HG02973 (cell line): ENCODE data around the gene OR10G4.
"Not testable (repeated sequence)": the region's sequence is repeated elsewhere in the genome, so short reads cannot be mapped to it uniquely, and the experiment has no call there.

ENCODE experiments used
- ATAC-seq: cut with Tn5 transposase; IDR thresholded peaks from one replicate; pipeline ENCODE4 v1.9.1; 2021; ENCODE audit warnings: moderate library complexity; ENCODE audit not compliant: unreplicated experiment

Gene OR10G4, protein sequence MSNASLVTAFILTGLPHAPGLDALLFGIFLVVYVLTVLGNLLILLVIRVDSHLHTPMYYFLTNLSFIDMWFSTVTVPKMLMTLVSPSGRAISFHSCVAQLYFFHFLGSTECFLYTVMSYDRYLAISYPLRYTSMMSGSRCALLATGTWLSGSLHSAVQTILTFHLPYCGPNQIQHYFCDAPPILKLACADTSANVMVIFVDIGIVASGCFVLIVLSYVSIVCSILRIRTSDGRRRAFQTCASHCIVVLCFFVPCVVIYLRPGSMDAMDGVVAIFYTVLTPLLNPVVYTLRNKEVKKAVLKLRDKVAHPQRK

DNA sequence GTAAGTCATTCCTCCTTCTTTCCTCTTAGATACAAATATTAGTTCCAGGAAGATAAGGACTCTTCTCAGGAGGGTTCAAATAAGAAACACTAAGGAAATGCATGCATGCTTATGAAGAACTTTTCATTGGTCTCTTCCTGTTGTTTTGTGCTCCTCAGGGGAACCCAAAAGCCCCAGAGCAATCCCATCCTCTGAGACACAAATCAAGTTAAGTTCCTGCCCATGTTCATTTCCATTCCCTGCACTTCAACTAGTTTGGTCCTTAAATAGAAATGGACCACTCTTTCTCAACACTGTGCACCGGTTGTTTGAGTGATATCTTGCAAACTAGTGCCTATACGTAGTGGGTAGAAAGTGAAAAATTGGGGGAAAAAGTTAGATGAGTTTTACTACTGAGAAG lies at the start of gene OR10G4:
TSS of gene OR10G4 (plus strand) at position 301 of the 400 bp plus-strand sequence. CDS start 2,578 bp downstream, outside the sequence.
- ATAC-seq: no peak

DNA sequence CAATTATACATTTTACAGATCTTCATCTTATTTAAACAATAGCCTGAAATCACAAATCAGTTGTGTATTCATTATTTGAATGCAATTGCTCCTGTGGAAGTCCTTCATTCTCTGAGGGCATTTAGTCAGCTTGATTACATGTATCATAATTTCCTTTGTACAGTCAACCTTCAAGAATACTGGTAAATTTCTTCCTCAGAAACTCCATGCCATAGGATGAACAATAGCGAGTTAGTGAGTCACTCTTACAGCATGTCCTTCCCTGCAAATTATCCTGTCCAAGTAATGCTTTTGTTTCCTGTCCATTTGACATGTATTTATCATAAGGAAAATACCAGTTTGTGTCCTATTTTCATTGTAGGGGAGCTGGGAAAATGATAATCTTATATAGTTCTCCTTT lies 39.0 kb upstream of the OR10G4 start:
- no peak for ATAC-seq

DNA sequence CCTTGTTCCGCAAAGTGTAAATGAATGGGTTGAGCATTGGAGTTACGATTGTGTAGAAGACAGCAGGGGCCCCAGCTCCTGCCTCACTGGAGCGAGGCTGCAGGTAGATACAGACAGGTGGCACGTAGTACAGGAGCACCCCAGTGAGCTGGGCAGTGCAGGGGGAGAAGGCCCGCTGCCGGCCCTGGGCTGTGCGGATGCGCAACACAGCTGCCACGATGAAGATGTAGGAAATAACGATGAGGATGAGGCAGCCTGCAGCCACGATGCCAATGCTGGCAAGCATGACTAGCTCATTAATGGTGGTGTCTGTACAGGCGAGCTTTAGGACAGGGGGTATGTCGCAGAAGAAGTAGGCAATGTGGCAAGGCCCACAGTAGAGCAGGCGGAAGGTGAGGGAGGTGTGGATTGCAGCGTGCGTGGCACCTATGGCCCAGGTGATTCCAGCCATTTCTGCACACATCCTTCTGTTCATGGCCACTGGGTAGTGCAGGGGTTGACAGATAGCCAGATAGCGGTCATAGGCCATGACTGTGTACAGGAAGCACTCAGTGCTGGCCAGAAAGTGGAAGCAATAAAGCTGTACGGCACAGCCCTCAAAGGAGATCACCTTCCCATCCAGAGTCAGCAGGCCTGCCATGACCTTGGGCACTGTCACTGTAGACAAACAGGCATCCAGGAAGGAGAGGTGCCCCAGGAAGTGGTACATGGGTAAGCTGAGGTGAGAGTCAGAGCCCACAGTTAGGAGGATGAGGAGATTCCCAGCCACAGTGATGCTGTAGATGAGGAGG lies 35.8 kb upstream of the OR10G4 start:
- ATAC-seq: no peak

DNA sequence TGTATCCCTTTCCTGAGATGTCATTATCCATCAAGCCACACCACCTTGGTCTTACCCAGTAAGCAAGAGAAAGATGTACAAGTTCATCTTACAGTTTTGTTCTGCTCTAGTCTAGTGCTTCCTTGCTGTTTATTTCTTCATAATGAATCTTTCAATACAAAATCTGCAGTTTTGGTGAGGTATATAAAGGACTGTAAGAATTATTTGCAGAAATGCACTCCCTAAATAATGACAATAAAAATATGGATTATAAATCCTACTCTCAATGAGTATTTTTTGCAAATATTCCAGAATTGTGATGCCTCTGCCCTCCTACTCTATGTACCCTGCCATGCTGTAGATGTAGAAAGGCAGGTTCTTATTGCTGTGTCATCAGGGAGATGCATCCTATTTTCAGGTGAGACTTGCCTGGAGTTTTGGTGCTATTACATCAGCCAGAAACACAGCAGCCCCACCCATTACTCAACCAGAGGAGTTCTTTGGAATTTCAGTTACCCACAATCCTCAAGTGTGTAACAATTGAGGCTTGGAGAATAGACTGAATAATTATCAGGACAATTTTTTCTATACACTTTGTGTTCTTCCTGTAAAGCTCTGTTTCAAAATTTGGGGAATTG lies 35.0 kb upstream of the OR10G4 start, which contains the start of gene OR10S1:
TSS of gene OR10S1 (minus strand) at position 51 of the 617 bp plus-strand sequence. CDS start 117 bp downstream, outside the sequence.
- no peak for ATAC-seq

DNA sequence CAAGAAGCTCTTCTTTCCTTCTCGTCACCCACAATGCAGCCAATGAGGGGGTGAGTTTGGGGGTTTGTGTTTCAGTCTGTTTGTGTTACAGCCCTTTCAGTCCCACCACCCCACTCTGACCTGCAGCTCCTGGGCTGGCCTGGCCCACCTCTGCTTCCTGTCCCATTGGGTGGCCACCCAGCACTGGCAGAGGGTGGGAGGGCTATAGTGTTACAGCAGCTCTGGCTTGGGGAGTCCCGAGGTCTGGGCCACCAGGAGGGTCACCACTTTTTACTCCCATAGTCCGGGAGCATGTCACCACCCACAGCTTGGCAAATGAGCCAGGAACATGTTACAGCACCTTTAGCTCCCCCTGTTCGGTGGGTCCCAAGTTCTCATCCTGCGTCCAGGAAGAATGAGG lies 33.5 kb upstream of the OR10G4 start:
- no peak for ATAC-seq

DNA sequence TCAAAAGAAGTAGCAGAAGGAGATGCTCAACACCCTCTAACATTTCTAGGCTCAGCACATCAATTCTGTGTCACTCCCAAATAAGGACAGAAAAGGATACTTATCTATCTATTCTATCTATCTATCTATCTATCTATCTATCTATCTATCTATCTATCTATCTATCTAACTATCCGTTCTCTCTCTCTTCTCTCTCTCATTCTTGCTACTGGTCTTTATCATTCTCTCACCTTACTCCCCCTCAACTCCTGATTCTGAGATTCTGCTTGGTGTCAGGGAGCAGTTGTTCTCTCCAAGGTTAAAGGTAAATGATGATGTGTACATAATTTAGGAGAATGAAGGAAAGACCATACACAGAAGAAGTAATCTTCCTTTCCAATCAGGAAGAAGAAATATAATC lies 17.7 kb upstream of the OR10G4 start, which contains the start of gene OR10G6:
TSS of gene OR10G6 (minus strand) at position 43 of the 400 bp plus-strand sequence. CDS start at position 43, 0 bp downstream.
- ATAC-seq: no peak

DNA sequence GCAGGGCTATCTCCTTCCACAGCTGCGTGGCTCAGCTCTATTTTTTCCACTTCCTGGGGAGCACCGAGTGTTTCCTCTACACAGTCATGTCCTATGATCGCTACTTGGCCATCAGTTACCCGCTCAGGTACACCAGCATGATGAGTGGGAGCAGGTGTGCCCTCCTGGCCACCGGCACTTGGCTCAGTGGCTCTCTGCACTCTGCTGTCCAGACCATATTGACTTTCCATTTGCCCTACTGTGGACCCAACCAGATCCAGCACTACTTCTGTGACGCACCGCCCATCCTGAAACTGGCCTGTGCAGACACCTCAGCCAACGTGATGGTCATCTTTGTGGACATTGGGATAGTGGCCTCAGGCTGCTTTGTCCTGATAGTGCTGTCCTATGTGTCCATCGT lies 3.0 kb downstream of the OR10G4 start:
- not testable (repeated sequence) for ATAC-seq

DNA sequence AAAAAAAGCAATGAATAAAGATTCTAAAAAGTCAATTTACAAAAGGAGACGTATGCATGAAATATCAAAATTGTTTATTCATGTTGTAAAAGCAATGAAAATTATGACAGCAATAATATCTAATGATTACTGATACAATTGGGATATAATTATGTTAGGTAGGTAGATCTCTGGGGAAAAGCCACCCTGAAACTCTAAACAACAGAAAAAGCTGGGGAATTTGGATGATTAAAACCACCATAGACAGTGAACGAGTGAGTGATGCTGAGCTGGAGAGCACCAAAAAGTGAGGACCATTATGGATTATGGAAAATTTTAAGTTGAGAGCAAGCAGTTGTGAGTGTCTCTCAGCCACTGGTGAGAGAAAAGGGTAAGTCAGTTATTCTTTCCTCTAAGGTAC lies 13.7 kb downstream of the OR10G4 start, which contains the start of gene OR10G8:
TSS of gene OR10G8 (plus strand) at position 301 of the 400 bp plus-strand sequence. CDS start 2,825 bp downstream, outside the sequence.
- no peak for ATAC-seq

DNA sequence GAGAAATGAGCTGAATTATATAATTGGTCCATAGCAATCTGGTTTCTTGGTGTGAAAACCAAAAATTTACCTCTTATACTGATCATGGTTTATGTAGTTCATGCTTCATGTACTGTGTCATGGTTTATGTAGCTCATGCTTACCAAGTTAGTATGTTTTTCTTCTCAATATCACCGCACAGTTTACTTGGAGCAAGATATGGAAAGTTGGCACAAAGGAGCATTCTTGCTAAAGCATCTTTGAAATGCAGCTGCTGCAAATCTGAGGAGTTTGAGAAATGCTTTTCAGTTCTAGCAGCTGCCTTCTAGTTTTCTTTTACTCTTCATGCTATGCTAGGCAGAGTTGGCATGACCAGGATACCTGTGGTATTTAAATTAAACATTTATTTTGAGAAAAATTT lies 23.9 kb downstream of the OR10G4 start:
- no peak for ATAC-seq

DNA sequence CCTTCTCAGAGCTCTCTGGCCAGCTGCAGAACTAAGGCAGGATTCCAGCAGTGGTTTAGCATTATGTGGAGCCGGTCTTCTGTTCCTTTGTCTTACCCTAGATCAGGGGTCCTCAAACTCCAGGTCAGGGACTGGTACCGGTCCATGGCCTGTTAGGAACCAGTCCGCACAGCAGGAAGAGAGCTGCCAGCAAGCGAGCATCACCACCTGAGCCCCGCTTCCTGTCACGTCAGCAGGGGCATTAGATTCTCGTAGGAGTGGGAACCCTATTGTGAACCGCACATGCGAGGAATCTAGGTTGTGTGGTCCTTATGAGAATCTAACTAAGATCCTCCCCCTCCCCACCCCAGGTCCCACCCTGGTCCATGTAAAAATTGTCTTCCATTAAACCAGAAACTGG lies 26.8 kb downstream of the OR10G4 start:
- no peak for ATAC-seq

DNA sequence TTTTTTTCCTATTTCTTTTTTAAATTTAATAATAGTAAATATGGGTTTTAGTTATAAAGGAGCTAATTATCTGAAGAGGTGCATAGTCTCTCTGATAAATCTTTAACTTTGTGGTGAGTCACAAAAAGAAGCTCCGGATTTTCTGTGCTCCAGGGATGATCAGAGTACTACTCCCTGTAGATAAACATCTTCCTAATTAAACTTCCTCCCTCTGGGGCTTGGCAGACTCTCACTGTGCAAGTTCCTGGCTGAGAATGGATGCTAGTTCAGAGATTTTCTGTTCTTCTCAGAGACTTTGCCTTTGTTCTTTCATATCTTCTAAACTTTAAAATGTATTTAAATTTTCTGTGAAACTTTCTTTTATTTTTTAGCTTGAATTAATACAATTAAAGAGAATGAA lies 28.5 kb downstream of the OR10G4 start, which contains the start of gene OR10G7:
TSS of gene OR10G7 (minus strand) at position 72 of the 400 bp plus-strand sequence. CDS start 2,324 bp downstream, outside the sequence.
- no peak for ATAC-seq

DNA sequence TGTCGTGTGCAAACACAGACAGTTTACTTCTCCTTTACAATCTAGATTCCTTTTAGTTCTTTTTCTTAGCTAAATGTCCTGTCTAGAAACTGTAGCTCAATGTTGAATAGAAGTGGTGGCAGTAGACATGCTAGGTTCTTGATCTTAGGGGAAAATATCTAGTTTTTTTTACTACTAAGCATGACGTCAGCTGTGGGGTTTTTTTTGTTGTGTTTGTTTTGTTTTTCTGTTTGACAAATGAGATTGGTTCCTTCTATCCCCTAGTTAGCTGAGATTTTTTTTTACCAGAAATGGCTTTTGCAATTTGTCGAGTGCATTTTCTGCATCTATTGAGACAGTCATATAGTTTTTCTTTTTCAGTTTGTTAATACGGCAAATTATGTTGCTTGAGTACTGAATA lies 30.6 kb downstream of the OR10G4 start:
- ATAC-seq: no peak

DNA sequence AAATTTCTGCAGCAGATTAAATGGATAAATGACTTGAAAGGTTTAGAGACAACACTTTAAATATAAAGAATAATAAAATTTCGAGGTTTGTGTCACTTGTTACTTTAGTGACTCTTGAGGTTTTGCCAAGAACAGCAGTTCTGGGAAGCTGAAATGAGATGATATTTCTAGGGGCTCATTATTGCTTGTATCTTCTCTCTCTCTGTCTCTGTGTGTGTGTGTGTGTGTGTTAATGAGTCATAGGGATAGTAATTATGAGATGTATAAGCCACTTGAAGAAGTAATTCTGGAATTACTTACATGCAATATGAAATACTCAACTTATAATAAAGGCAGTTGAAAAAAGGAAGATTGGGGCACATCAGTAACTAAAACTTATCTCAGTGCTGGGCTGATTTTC lies 38.0 kb downstream of the OR10G4 start:
- no peak for ATAC-seq

DNA sequence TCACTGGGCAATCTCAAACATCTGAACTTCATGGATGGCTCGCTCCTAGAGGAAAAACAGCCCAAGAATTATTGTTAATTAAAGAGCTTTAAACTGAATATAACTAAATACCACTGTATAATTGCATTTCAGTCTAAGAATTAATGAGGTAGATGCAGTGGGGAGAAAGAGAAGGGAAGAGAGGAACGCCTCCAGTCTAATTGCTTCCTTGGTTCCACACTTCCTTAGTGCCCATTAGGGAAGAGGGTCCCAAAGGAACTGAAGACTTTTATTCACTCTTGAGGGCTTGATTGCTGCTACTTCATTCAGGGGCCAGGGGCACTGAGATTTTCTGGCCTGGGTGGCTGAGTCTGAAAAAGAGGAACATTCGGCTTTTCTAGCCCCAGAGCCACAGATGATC lies 40.2 kb downstream of the OR10G4 start:
- ATAC-seq: no peak
